Measurements from ENCODE around the gene ICOS.
A peak's percentile ranks its signal among the peaks of the same experiment; 100 is the strongest.

Gene ICOS

DNA sequence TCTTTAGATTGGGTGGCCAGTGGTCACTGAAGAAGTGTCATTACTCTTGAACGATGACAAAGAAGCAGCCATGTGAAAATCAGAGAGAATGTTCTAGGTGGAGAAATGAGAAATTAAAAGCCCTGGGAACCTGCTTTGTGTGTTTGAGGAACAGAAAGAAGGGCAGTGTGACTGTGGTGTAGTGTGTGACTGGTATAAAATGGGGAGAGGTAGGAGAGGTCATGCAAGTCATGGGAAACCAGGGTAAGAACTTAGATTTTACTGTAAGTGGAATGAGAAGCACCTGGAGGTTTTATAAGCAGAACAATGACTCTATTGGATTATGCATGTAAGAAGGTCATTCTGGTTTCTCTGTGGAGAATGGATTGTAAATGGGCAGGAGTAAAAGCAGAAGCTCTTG is 12.2 kb downstream of the ICOS start:
- no peaks in the 10 kb centered on the region for H3K36me3 ChIP-seq (ENCODE audit: insufficient read depth, low read length)
- H2AFZ ChIP-seq (ENCODE audit: low read length) = no peak overlapping the region
- H3K79me2 ChIP-seq (ENCODE audit: insufficient read depth, low read length) = no peaks in the 10 kb centered on the region
- H4K20me1 ChIP-seq (ENCODE audit: insufficient read depth, low read length, poor library complexity, severe bottlenecking) = peaks cover 5% of the 10 kb centered on the region
- no peaks in the 10 kb centered on the region for H3F3A ChIP-seq (ENCODE audit: low read depth)
- H3K4me2 ChIP-seq (ENCODE audit: low read depth, low read length, poor library complexity, severe bottlenecking) = peak overlapping the region; percentile 10
- peaks cover 35% of the 10 kb centered on the region for H3K4me1 ChIP-seq (ENCODE audit: insufficient read depth, low read length, poor library complexity, severe bottlenecking)
- H3K9ac ChIP-seq (ENCODE audit: low read depth, low read length, poor library complexity, severe bottlenecking) = no peak overlapping the region
- no peaks in the 10 kb centered on the region for H3K9me2 ChIP-seq (replicated peaks; ENCODE audit: low read depth, low read length)
- TF ChIP-seq EZH2phosphoT487 (IDR thresholded peaks at IDR 0.05; ENCODE audit: borderline replicate concordance) = no peak
- TF ChIP-seq, protein P1, sequence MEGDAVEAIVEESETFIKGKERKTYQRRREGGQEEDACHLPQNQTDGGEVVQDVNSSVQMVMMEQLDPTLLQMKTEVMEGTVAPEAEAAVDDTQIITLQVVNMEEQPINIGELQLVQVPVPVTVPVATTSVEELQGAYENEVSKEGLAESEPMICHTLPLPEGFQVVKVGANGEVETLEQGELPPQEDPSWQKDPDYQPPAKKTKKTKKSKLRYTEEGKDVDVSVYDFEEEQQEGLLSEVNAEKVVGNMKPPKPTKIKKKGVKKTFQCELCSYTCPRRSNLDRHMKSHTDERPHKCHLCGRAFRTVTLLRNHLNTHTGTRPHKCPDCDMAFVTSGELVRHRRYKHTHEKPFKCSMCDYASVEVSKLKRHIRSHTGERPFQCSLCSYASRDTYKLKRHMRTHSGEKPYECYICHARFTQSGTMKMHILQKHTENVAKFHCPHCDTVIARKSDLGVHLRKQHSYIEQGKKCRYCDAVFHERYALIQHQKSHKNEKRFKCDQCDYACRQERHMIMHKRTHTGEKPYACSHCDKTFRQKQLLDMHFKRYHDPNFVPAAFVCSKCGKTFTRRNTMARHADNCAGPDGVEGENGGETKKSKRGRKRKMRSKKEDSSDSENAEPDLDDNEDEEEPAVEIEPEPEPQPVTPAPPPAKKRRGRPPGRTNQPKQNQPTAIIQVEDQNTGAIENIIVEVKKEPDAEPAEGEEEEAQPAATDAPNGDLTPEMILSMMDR (conservative IDR thresholded peaks at IDR 0.05; ENCODE audit: low read length) = no peak
- no peak overlapping the region for H3K4me3 ChIP-seq (ENCODE audit: low read length, poor library complexity, severe bottlenecking)
- no peaks in the 10 kb centered on the region for H3K9me3 ChIP-seq (ENCODE audit: insufficient read depth, low read depth, low read length)
- H3K27me3 ChIP-seq (ENCODE audit: insufficient read depth, low read length, poor library complexity, severe bottlenecking) = no peaks in the 10 kb centered on the region

DNA sequence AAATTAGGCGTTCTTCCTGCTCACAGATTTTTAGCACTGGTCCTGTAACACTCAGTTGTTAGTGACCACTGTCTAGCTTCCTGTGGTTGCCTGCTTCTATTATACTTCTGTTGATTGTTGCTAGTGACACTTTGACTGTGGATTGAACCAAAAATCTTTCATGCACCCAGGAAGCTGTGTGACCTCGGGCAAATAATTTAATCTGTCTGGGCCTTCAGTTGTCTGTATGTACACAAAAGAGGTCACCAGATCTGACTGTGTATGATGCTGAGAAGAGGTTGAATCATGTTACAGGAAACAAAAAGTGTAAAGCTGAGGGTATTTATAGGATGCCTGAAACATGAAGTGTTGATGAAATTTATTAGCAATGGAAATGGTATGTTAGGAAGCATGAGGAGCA is 12.7 kb downstream of the ICOS start:
- Histone ChIP-seq H3K36me3 (ENCODE audit: insufficient read depth, low read length) (no peaks in the 10 kb centered on the region), H3K4me2 (ENCODE audit: low read depth, low read length, poor library complexity, severe bottlenecking) (peak overlapping the region; percentile 10), H3K9me2 (replicated peaks; ENCODE audit: low read depth, low read length) (no peaks in the 10 kb centered on the region), H2AFZ (ENCODE audit: low read length) (no peak overlapping the region), H3K79me2 (ENCODE audit: insufficient read depth, low read length) (no peaks in the 10 kb centered on the region), H3K4me1 (ENCODE audit: insufficient read depth, low read length, poor library complexity, severe bottlenecking) (peaks cover 35% of the 10 kb centered on the region), H4K20me1 (ENCODE audit: insufficient read depth, low read length, poor library complexity, severe bottlenecking) (peaks cover 5% of the 10 kb centered on the region), H3K4me3 (ENCODE audit: low read length, poor library complexity, severe bottlenecking) (no peak overlapping the region), H3F3A (ENCODE audit: low read depth) (no peaks in the 10 kb centered on the region), H3K9ac (ENCODE audit: low read depth, low read length, poor library complexity, severe bottlenecking) (no peak overlapping the region), H3K27me3 (ENCODE audit: insufficient read depth, low read length, poor library complexity, severe bottlenecking) (no peaks in the 10 kb centered on the region), H3K9me3 (ENCODE audit: insufficient read depth, low read depth, low read length) (no peaks in the 10 kb centered on the region)
- TF ChIP-seq, protein P1 (conservative IDR thresholded peaks at IDR 0.05; ENCODE audit: low read length) = no peak
- TF ChIP-seq EZH2phosphoT487 (IDR thresholded peaks at IDR 0.05; ENCODE audit: borderline replicate concordance) = no peak

DNA sequence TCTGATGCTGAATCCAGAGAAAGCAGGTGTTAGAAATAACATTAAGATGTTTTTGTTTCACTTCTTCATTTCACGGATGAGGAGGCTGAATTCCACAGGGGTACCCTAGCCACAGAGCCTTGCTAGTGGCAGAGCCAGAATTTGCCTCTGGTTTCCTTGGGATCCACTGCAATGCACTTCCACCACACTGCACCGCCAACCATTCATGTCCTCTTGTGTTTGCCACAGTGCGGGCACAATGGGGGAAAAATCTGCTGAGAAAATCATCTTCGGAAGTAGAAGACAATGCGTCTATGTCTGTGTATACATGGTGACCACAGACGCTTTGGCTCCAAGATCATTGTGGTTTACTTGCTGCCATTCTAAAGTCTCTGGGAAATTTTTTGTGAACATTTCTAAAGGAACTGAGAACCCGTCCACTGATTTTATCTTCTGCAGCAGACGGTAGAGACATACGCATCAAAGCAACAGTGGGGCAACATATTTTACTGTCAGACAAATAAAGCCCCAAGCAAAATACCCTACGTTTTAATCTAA is 14.9 kb downstream of the ICOS start:
- H3K4me3 ChIP-seq (ENCODE audit: low read length, poor library complexity, severe bottlenecking) = peak overlapping the region; percentile 55
- H3K79me2 ChIP-seq (ENCODE audit: insufficient read depth, low read length) = no peaks in the 10 kb centered on the region
- no peaks in the 10 kb centered on the region for H3K36me3 ChIP-seq (ENCODE audit: insufficient read depth, low read length)
- no peak for TF ChIP-seq EZH2phosphoT487 (IDR thresholded peaks at IDR 0.05; ENCODE audit: borderline replicate concordance)
- TF ChIP-seq, protein P1 (conservative IDR thresholded peaks at IDR 0.05; ENCODE audit: low read length) = no peak
- H3K4me2 ChIP-seq (ENCODE audit: low read depth, low read length, poor library complexity, severe bottlenecking) = peak overlapping the region; percentile 75
- H3K27me3 ChIP-seq (ENCODE audit: insufficient read depth, low read length, poor library complexity, severe bottlenecking) = no peaks in the 10 kb centered on the region
- H2AFZ ChIP-seq (ENCODE audit: low read length) = no peak overlapping the region
- H3K9me2 ChIP-seq (replicated peaks; ENCODE audit: low read depth, low read length) = no peaks in the 10 kb centered on the region
- peaks cover 33% of the 10 kb centered on the region for H3K4me1 ChIP-seq (ENCODE audit: insufficient read depth, low read length, poor library complexity, severe bottlenecking)
- no peaks in the 10 kb centered on the region for H3K9me3 ChIP-seq (ENCODE audit: insufficient read depth, low read depth, low read length)
- no peaks in the 10 kb centered on the region for H3F3A ChIP-seq (ENCODE audit: low read depth)
- no peak overlapping the region for H3K9ac ChIP-seq (ENCODE audit: low read depth, low read length, poor library complexity, severe bottlenecking)
- peaks cover 5% of the 10 kb centered on the region for H4K20me1 ChIP-seq (ENCODE audit: insufficient read depth, low read length, poor library complexity, severe bottlenecking)
